HG03108 (cell line): ENCODE measurements around the gene BET1L.
"Not testable (repeated sequence)": the region's sequence is repeated elsewhere in the genome, so short reads cannot be mapped to it uniquely, and the experiment has no call there.

Experiments used
- ATAC-seq: cut with Tn5 transposase; IDR thresholded peaks from one replicate; pipeline ENCODE4 v1.9.1; 2021; ENCODE audit warnings: moderate library complexity; ENCODE audit not compliant: unreplicated experiment

Gene BET1L

DNA sequence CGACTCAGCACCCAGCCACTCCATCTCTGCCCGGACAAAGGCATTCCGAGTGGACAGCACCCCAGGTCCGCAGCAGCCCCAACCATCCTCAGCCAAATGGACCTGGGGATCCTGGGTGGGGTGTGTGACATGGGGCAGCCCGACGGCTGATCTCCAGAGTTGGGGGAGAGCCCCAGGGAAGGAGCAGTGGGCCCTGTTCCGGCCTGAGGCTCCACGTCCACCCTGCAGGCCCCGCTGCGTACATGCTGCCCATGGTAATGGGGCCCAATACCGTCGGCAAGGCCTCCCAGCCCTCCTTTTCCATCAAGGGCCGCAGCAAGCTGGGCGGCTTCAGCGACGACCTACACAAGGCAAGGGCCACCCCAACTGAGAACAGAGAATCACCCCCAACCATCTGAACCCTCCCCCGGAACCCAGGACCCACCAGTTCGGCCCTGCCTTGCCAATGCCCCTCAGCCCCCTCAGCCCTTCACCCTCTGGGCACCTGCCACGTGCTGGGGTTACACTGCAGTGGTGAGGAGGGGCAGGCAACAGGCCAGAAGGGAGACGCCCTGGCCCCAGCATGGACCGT is 8.9 kb downstream of the BET1L start:
- no peak for ATAC-seq

DNA sequence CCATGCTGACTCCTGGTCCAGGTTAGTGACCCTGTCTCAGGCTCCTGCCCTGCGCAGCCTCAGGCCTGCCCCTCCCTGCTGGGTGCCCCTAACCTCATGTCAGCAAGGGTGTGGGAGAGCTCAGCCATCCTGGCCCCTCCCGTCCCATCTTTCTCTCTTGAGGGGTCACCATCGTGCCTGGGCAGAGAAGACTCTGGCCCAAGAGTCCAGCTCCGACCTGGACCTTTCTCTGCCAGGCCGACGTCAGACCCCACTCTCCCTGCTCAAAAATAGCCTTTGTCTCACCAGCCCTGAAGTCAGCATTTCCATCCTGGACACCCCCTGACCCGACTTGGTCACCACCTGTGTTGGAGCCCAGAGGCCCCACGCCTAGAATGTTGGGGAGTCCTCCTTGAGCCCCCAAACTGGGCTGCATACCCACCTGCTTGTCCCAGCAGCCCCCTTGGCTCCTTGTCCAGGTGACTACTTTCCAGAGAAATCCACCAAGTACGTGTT is 9.4 kb downstream of the BET1L start:
- ATAC-seq, result no peak

DNA sequence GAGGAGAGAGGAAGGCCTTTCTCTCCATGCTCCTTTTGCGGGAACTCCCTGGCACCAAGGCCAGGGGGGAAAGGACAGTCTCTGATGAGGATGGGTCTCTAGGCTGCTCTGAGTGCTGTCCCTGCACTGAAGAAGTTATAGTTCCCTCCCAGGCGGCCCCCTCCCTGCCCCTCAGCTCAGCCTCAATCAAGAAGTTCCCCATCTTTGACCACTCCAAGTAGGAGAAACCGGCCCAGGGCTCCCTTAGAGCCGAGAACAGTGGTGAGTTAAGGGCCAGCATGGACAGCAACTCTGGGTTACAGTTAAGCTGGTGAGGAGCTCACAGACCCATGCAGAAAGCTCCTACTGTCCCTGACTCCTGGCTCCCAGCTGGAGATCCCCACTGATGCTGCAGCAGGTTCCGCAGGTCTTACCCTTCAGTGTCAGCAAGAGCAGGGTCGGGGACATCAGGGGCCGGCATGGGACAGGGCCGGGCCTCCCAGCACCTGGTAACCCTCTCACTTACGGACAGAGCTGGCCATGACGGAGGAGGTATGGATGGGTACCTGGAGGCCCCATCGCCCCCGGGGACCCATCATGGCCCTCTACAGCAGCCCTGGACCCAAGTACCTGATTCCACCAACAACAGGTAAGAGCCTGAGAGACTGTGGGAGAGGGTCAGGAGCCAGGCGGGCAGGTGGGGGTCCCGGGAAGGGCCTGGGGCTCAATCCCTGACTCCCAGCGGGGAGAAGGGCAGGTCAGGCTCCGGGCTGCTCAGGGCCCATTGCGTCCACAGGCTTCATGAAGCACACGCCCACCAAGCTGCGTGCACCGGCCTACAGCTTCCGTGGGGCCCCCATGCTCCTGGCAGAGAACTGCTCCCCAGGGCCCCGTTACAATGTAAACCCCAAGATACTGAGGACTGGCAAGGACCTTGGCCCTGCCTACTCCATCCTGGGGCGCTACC is 10.1 kb downstream of the BET1L start:
- ATAC-seq, result no peak

DNA sequence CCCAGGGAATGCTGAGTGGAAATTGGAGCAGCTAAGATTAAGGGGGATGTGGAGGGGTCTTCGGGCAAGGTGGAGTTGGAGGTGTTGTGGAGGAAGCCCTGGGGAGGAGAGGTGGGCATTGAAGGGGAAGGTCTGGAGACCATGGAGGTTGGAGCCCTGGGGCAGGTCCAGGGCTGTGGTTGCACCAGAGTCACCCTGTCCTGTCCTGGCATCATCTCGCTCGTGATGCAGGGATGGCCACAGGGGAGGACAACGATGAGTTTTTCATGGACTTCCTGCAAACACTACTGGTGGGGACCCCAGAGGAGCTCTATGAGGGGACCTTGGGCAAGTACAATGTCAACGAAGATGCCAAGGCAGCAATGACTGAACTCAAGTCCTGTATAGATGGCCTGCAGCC is 13.7 kb downstream of the BET1L start:
- not testable (repeated sequence) for ATAC-seq

DNA sequence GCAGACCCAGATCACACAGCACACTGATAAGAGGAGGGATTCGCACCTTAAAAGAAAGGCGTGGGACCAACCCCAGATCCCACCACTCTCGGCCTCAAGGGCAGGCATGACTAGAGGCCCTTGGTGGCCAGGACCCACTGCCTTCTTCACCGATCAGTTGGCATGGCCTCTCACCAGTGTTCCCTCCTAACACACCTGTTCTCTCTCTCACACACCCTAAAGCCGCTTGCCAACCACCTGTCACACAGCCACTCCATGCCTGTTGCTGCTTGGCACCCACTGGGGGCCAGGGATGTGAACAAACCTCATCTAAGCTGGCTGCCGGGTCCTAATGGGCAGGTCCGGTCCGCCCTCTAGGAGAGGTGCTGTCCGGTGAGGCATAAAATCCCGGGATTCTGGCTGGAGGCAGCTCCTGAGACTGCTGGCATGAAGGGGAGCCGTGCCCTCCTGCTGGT is 14.5 kb downstream of the BET1L start, which contains the start of gene SCGB1C1:
Gene SCGB1C1, plus strand, starts transcription at position 405 of the 455 bp plus-strand sequence. Its CDS starts 22 bp downstream, at position 427.
- ATAC-seq, result not testable (repeated sequence)

DNA sequence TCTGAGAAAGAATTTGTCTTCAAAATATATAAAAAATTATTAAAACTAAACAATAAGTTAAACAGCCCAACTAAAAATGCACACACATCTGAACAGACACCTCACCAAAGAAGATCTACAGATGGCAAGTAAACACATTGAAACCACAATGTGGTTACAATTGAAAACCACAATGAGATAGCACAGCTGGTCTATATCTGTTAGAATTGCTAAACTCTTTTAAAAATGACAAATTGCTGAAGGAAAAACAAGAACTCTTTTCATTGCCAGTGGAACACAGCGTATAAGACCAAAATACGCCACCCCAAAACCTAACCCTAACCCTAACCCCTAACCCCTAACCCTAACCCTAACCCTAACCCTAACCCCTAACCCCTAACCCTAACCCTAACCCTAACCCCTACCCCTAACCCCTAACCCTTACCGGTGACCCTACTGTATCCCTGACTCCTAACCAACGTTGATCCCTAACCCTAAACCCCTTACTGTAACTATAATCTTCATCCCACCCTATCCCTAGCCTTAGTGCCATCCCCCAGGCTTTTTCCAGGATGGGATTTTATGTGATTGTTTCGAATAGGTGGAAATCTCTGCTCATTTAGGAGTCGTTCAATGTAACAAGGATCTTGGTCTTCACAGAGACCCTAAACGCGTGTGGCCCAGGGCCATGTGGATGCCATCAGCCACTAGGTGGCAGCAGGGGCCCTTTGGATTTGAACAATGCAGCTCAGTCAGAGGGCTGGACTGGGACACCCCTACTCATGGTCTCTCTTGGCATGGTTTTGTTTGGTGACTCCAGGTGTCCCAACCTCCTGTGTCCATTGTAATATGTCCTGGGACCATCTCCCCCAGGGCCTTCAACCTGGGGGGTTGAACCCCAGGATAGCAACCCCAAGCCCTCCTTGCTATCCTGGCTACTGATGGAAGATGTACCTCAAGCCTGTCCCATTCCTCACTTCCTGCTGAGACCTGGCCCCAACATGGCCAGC is 15.4 kb downstream of the BET1L start:
- not testable (repeated sequence) for ATAC-seq

DNA sequence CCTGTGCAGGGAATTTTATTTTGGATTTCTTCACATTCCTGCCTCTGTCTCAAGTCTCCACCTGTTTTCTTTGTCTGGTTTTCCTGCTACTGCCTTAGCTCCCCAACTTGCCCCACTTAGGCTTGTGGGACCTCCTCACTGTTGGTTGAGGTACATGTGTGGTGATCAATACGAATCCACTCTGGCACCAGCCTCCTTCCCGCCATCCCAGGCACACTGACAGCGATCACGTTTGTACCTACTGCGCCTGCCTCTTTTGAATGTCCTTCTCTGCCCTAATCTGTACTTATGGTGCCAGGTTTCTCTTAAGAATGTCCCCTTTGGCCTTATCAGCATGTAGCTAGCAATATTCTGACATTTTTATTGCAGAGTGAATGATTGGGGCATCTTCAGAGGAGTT is 16.7 kb downstream of the BET1L start:
- not testable (repeated sequence) for ATAC-seq

DNA sequence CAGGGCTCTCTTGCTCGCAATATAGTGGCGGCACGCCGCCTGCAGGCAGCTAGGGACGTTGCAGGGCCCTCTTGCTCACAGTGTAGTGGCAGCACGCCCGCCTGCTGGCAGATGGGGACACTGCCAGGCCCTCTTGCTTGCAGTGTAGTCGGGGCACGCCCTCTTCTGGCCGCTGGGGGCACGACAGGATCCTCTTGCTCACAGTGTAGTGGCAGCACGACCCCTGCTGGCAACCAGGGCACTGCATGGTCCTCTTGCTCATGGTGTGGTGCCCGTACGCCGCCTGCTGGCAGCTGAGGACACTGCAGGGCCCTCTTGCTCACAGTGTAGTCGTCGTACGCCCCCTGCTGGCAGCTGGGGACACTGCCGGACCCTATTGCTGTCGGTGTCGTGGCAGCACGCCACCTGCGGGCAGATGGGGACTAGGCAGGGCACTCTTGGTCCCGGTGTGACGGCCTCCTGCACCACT is 17.3 kb downstream of the BET1L start:
- peak; percentile 81 for ATAC-seq

DNA sequence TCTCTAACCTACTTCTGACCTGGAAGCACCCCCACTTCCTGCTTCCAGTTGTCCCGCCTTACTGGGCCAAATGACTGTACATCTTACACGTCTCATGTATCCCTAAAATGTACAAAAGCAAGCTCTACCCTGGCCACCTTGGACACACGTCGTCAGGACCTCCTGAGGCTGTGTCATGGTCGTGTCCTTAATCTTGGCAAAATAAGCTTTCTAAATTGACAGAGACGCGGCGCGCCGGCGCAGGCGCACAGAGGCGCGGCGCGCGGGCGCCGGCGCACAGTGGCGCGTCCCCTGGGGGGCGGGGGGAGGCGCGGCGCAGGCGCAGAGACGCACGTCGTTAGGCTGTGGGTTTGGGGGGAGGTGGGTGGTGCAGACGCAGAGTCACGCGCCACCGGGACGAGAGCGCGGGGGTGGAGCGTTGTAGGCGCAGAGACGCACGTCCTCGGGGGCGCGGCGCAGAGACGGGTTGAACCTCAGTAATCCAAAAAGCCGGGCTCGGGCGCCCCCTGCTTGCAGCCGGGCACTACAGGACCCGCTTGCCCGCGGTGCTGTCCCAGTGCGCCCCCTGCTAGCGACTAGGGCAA is 17.9 kb downstream of the BET1L start:
- not testable (repeated sequence) for ATAC-seq

DNA sequence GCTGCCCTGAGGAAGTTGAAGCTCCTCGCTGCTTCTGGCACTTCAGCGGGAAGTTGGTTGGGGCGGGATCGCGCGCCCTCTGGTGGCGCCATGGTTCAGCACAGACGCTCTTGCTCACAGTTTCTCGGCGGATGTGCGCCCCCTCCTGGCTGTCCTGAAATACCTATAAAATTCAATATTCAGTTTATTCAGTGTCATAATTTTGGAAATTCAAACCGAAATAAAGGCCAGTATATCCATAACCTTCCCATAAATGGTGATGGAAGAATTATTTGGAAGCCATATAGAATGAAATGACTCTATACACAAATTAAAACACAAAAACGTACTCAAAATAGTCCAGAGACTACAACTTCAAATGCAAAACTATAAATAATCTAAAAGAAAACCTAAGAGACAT is 27.0 kb downstream of the BET1L start:
- not testable (repeated sequence) for ATAC-seq
